Ishikawa (cell line): Measurements from ENCODE around the gene TMEM132D.

ENCODE experiments used
- CEBPB ChIP-seq: IDR thresholded peaks from 2 replicates; pipeline ENCODE4 v1.6.1; 2012
- CREB1 ChIP-seq: IDR thresholded peaks from 2 replicates; pipeline ENCODE4 v1.6.1; 2012; ENCODE audit warnings: low read depth
- EGR1 ChIP-seq: IDR thresholded peaks from 2 replicates; pipeline ENCODE4 v1.6.1; 2012
- EP300 ChIP-seq: IDR thresholded peaks from 2 replicates; pipeline ENCODE4 v1.6.1; 2012; ENCODE audit warnings: borderline replicate concordance
- FOXM1 ChIP-seq: IDR thresholded peaks from 2 replicates; pipeline ENCODE4 v1.6.1; 2012; ENCODE audit warnings: low read depth, borderline replicate concordance
- MAX ChIP-seq: IDR thresholded peaks from 2 replicates; pipeline ENCODE4 v1.6.1; 2012
- NFIC ChIP-seq: IDR thresholded peaks from 2 replicates; pipeline ENCODE4 v1.6.1; 2012
- RAD21 ChIP-seq: IDR thresholded peaks from 2 replicates; pipeline ENCODE4 v1.6.1; 2012; ENCODE audit warnings: low read depth
- REST ChIP-seq: IDR thresholded peaks from 2 replicates; pipeline ENCODE4 v1.6.1; 2012; ENCODE audit warnings: low read depth, mild to moderate bottlenecking
- TAF1 ChIP-seq: IDR thresholded peaks from 2 replicates; pipeline ENCODE4 v1.6.1; 2012; ENCODE audit warnings: low read depth, mild to moderate bottlenecking
- TCF12 ChIP-seq: IDR thresholded peaks from 2 replicates; pipeline ENCODE4 v1.6.1; 2012; ENCODE audit warnings: low read depth
- TEAD4 ChIP-seq: IDR thresholded peaks from 2 replicates; pipeline ENCODE4 v1.6.1; 2012
- USF1 ChIP-seq: IDR thresholded peaks from 2 replicates; pipeline ENCODE4 v1.6.1; 2012
- YY1 ChIP-seq: IDR thresholded peaks from 2 replicates; pipeline ENCODE4 v1.6.1; 2012; ENCODE audit warnings: low read depth
- ZBTB7A ChIP-seq: IDR thresholded peaks from 2 replicates; pipeline ENCODE4 v1.6.1; 2012; ENCODE audit warnings: low read depth

TMEM132D gene

GRCh38 chr12:129675947-129676346 lies 227.9 kb downstream of the TMEM132D start:
- TF ChIP-seq EGR1, result no peak
- no peak for TF ChIP-seq TAF1
- no peak for TF ChIP-seq CREB1
- no peak for TF ChIP-seq TEAD4
- no peak for TF ChIP-seq NFIC
- TF ChIP-seq FOXM1, result no peak

- TF ChIP-seq USF1 (no peak), CREB1 (no peak), ZBTB7A (no peak), YY1 (no peak), EGR1 (no peak), TAF1 (no peak), MAX (no peak), EP300 (no peak), NFIC (no peak)
These were observed 228.3 kb downstream of the TMEM132D start for GRCh38 chr12:129675496-129675895.

GRCh38 chr12:129673806-129674205 lies 230.0 kb downstream of the TMEM132D start:
- TF ChIP-seq TEAD4, result no peak
- no peak for TF ChIP-seq CREB1
- TF ChIP-seq CEBPB, result no peak
- no peak for TF ChIP-seq FOXM1
- no peak for TF ChIP-seq REST

GRCh38 chr12:129672110-129672509 lies 231.7 kb downstream of the TMEM132D start:
- TF ChIP-seq NFIC (no peak), YY1 (no peak), USF1 (no peak), FOXM1 (no peak), TEAD4 (no peak), RAD21 (no peak), EGR1 (no peak), ZBTB7A (no peak)

GRCh38 chr12:129670256-129670920 lies 233.4 kb downstream of the TMEM132D start:
- TF ChIP-seq CREB1, result no peak
- no peak for TF ChIP-seq USF1
- no peak for TF ChIP-seq EP300
- no peak for TF ChIP-seq ZBTB7A
- no peak for TF ChIP-seq EGR1
- no peak for TF ChIP-seq REST
- no peak for TF ChIP-seq CEBPB
- no peak for TF ChIP-seq TAF1
- no peak for TF ChIP-seq MAX
- no peak for TF ChIP-seq FOXM1
- TF ChIP-seq TCF12, result no peak
- TF ChIP-seq TEAD4, result no peak
- no peak for TF ChIP-seq YY1
- TF ChIP-seq NFIC, result no peak
- TF ChIP-seq RAD21, result no peak

- TF ChIP-seq TEAD4 (no peak), CEBPB (no peak), EGR1 (no peak), REST (no peak)
These were observed 238.4 kb downstream of the TMEM132D start for GRCh38 chr12:129665414-129665813.
